Breast epithelium (tissue), 4 donors: ENCODE measurements around the gene BCL2. TPM values are rescaled to one million over a fixed set of nuclear protein-coding genes. Genes with fewer than 3 reads are reported as not detected.

Experiments used
- DNase-seq, 2 donors: peaks; one replicate each; pipeline ENCODE4 v3.0.0-alpha.2; 2019; ENCODE audit warnings: low spot score in 2 of 2
- H3K27ac ChIP-seq, 2 donors: fragments of 200-600 bp; sonication (generic) in 1 of 2; one replicate each; pipeline ENCODE4 v1.5.1; 2016 to 2019; ENCODE audit warnings: mild to moderate bottlenecking in 1 of 2
- H3K27me3 ChIP-seq, 2 donors: fragments of 200-600 bp; sonication (generic) in 1 of 2; one replicate each; pipeline versions ENCODE4 v1.5.1 to v1.6.0; 2017 to 2019; ENCODE audit warnings: control low read depth in 1 of 2, mild to moderate bottlenecking in 1 of 2
- H3K36me3 ChIP-seq: fragments of 200-600 bp; one replicate; pipeline ENCODE4 v1.5.1; 2019
- H3K4me1 ChIP-seq, 2 donors: fragments of 200-600 bp; sonication (generic); one replicate each; pipeline ENCODE4 v1.5.1; 2016 to 2019; ENCODE audit warnings: control low read depth in 1 of 2
- H3K4me3 ChIP-seq, 3 donors: fragments of 200-600 bp; sonication (generic); 1 replicate in 2 of 3; 2 replicates in 1 of 3; pipeline ENCODE4 v1.5.1; 2016 to 2019; ENCODE audit warnings: mild to moderate bottlenecking in 3 of 3, moderate library complexity in 2 of 3
- H3K9me3 ChIP-seq, 2 donors: fragments of 200-600 bp; sonication (generic) in 1 of 2; one replicate each; pipeline ENCODE4 v1.5.1; 2016 to 2019; ENCODE audit warnings: control low read depth in 1 of 2
- POLR2A ChIP-seq: fragments of 450-650 bp; IDR thresholded peaks from one replicate; pipeline ENCODE4 v1.6.1; 2016; ENCODE audit warnings: antibody characterized with exemption, mild to moderate bottlenecking, moderate library complexity
- POLR2AphosphoS5 ChIP-seq, 3 donors: sonication (generic); formaldehyde crosslinking; IDR thresholded peaks; one replicate each; pipeline ENCODE4 v1.6.1; 2017; ENCODE audit warnings: antibody characterized with exemption in 3 of 3
- intact Hi-C: fragments of 100-400 bp; cut with DNase I; formaldehyde crosslinking; loops from one replicate; pipeline ENCODE4 v1.15.1; 2023; ENCODE audit warnings: low total_unique reads
- total RNA-seq, 3 donors: library from RNA; depleted of rRNA; stranded (reverse); fragments of >200 nt; gene quantifications; one replicate each; pipeline ENCODE4 v1.1.0, GENCODE V29; 2016
- TF ChIP-seq, protein P1 (sequence below), 3 donors: fragments of 450-650 bp; IDR thresholded peaks; one replicate each; pipeline ENCODE4 v1.5.1; 2016 to 2017; ENCODE audit warnings: antibody characterized with exemption in 3 of 3, mild to moderate bottlenecking in 3 of 3, moderate library complexity in 3 of 3

The BCL2 gene
- total RNA-seq, 3 donors from 2014 or later: 41.3 to 82.5 (median 43.6) TPM

DNA sequence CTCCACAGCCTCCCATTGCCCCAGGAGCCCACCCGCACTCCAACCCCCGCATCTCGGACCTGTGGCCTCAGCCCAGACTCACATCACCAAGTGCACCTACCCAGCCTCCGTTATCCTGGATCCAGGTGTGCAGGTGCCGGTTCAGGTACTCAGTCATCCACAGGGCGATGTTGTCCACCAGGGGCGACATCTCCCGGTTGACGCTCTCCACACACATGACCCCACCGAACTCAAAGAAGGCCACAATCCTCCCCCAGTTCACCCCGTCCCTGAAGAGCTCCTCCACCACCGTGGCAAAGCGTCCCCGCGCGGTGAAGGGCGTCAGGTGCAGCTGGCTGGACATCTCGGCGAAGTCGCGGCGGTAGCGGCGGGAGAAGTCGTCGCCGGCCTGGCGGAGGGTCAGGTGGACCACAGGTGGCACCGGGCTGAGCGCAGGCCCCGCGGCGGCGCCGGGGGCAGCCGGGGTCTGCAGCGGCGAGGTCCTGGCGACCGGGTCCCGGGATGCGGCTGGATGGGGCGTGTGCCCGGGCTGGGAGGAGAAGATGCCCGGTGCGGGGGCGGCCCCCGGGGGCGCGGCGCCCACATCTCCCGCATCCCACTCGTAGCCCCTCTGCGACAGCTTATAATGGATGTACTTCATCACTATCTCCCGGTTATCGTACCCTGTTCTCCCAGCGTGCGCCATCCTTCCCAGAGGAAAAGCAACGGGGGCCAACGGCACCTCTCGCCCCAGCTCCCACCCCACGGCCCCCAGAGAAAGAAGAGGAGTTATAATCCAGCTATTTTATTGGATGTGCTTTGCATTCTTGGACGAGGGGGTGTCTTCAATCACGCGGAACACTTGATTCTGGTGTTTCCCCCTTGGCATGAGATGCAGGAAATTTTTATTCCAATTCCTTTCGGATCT lies 1.3 kb downstream of the BCL2 start:
- peak; percentile 77 to 83 for DNase-seq
- Histone ChIP-seq H3K9me3 (no peaks in the 10 kb centered on the region), H3K4me1 (peaks cover 0 to 22% of the 10 kb centered on the region in 2 donors), H3K36me3 (no peaks in the 10 kb centered on the region), H3K27ac (peak overlapping the region; percentile 93 to 96), H3K4me3 (peak overlapping the region; percentile 68 to 99 (median 94)), H3K27me3 (no peaks in the 10 kb centered on the region)
- TF ChIP-seq POLR2A (no peak), POLR2AphosphoS5 (IDR thresholded peaks at IDR 0.05) (peak; percentile 73 to 76 (median 73))
- TF ChIP-seq, protein P1, sequence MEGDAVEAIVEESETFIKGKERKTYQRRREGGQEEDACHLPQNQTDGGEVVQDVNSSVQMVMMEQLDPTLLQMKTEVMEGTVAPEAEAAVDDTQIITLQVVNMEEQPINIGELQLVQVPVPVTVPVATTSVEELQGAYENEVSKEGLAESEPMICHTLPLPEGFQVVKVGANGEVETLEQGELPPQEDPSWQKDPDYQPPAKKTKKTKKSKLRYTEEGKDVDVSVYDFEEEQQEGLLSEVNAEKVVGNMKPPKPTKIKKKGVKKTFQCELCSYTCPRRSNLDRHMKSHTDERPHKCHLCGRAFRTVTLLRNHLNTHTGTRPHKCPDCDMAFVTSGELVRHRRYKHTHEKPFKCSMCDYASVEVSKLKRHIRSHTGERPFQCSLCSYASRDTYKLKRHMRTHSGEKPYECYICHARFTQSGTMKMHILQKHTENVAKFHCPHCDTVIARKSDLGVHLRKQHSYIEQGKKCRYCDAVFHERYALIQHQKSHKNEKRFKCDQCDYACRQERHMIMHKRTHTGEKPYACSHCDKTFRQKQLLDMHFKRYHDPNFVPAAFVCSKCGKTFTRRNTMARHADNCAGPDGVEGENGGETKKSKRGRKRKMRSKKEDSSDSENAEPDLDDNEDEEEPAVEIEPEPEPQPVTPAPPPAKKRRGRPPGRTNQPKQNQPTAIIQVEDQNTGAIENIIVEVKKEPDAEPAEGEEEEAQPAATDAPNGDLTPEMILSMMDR (IDR thresholded peaks at IDR 0.05): peak; percentile 83 to 95 (median 88)
- intact Hi-C loops: loop anchor here (2.0 kb wide), 1 partner anchor 187 kb away; no protein-coding TSS in a partner anchor

GRCh38 chr18:63317556-63317946 lies 2.0 kb downstream of the BCL2 start:
- intact Hi-C loops: no loop called here
- H3K4me3 ChIP-seq: peak overlapping the region; percentile 68 to 99 (median 94)
- no peaks in the 10 kb centered on the region for H3K27me3 ChIP-seq
- peaks cover 0 to 21% of the 10 kb centered on the region in 2 donors for H3K4me1 ChIP-seq
- H3K27ac ChIP-seq: peak overlapping the region; percentile 93 to 96
- TF ChIP-seq, protein P1 (IDR thresholded peaks at IDR 0.05): no peak
- no peak for TF ChIP-seq POLR2AphosphoS5 (IDR thresholded peaks at IDR 0.05)
- TF ChIP-seq POLR2A: no peak
- H3K9me3 ChIP-seq: no peaks in the 10 kb centered on the region
- no peaks in the 10 kb centered on the region for H3K36me3 ChIP-seq
- DNase-seq: no peak

DNA sequence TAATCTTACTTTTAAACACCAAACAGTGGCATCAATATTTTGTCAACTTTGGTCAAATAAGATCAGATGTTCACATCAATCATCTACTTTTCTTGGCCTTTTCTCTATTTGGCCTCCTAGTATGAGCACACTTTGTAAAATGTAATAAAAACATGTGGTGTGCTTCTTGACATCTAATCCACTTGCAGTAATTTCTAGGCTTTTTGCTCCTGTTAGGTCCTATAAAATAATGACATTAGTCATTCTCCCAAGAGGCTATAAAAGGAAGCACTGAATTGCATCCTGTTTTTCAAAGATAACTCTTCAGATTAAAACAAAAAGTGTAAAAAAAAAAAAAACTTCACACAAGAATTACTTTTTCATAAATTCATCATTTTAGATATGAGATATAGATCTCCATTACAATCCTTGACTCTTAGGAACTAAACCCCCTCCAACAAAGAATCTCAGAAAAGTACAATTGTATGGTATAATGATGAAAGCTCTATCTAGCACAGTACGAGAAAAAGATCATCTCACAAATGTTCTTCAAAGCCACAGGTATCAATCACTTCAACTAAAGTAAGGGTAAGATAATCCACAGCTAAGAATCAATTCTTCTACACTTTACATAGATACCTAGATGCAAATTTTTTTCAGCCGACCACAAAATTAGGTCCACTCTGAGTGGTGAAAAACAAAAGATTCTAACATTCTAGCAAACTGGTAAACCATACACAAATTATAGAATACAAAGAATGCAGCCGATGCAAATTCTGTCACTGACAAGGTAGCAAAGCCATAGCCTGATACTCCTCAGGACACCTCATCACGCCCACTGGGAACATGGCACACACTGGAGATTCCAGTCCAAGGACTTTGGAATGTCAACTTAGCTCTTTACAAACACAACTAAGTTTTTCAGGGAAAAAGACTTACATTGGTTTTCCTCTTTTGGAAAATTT lies 2.7 kb downstream of the BCL2 start:
- TF ChIP-seq POLR2AphosphoS5 (IDR thresholded peaks at IDR 0.05): no peak
- TF ChIP-seq, protein P1 (IDR thresholded peaks at IDR 0.05): no peak
- TF ChIP-seq POLR2A: no peak
- Histone ChIP-seq H3K27ac (peak overlapping the region; percentile 93 to 96), H3K9me3 (no peaks in the 10 kb centered on the region), H3K36me3 (no peaks in the 10 kb centered on the region), H3K4me3 (peak overlapping the region; percentile 68 to 99 (median 94)), H3K4me1 (peaks cover 0 to 17% of the 10 kb centered on the region in 2 donors), H3K27me3 (no peaks in the 10 kb centered on the region)
- no peak for DNase-seq
- intact Hi-C loops: no loop called here

- peaks cover 0 to 17% of the 10 kb centered on the region in 2 donors for H3K4me1 ChIP-seq
- H3K36me3 ChIP-seq: no peaks in the 10 kb centered on the region
- H3K9me3 ChIP-seq: no peaks in the 10 kb centered on the region
- no peaks in the 10 kb centered on the region for H3K27me3 ChIP-seq
- intact Hi-C loops: no loop called here
- DNase-seq: no peak
- peak overlapping the region; percentile 48 to 68 for H3K27ac ChIP-seq
- peak overlapping the region in 2 of 3 donors; percentile 19 to 99 for H3K4me3 ChIP-seq
- TF ChIP-seq POLR2AphosphoS5 (IDR thresholded peaks at IDR 0.05) (no peak), POLR2A (no peak)
- TF ChIP-seq, protein P1 (IDR thresholded peaks at IDR 0.05): no peak
Measured at GRCh38 chr18:63315876-63316275, 3.7 kb downstream of the BCL2 start.
